WTC11 (cell line): ENCODE measurements around the gene PER3.

ENCODE experiments used
- AFF4 ChIP-seq: sonication (generic); formaldehyde crosslinking; IDR thresholded peaks from 2 replicates; pipeline ENCODE4 v1.8.1; 2023; ENCODE audit warnings: mild to moderate bottlenecking, missing genetic modification reagents, borderline replicate concordance
- CREM ChIP-seq: sonication (generic); formaldehyde crosslinking; IDR thresholded peaks from 2 replicates; pipeline ENCODE4 v1.8.1; 2022; ENCODE audit warnings: mild to moderate bottlenecking, missing genetic modification reagents, moderate library complexity
- CTCF ChIP-seq: fragments of 200-600 bp; IDR thresholded peaks from 2 replicates; pipeline ENCODE4 v1.8.0; 2022; ENCODE audit warnings: antibody characterized with exemption
- E2F1 ChIP-seq: sonication (generic); formaldehyde crosslinking; IDR thresholded peaks from 2 replicates; pipeline ENCODE4 v1.8.0; 2022; ENCODE audit warnings: mild to moderate bottlenecking, missing genetic modification reagents
- E2F4 ChIP-seq: sonication (generic); formaldehyde crosslinking; IDR thresholded peaks from 2 replicates; pipeline ENCODE4 v1.8.1; 2022; ENCODE audit warnings: low read depth, mild to moderate bottlenecking, moderate library complexity, missing genetic modification reagents, borderline replicate concordance
- JAZF1 ChIP-seq: fragments of 250-450 bp; sonication (Bioruptor Pico); IDR thresholded peaks from 2 replicates; pipeline ENCODE4 v1.9.0; 2021; ENCODE audit warnings: moderate library complexity, mild to moderate bottlenecking, inconsistent platforms
- OVOL2 ChIP-seq: fragments of 250-450 bp; sonication (Bioruptor Pico); IDR thresholded peaks from 2 replicates; pipeline ENCODE4 v1.9.0; 2021; ENCODE audit warnings: mild to moderate bottlenecking, borderline replicate concordance
- PREB ChIP-seq: sonication (generic); formaldehyde crosslinking; IDR thresholded peaks from 2 replicates; pipeline ENCODE4 v1.8.1; 2022; ENCODE audit warnings: mild to moderate bottlenecking, missing genetic modification reagents, moderate library complexity, borderline replicate concordance
- SOX15 ChIP-seq: fragments of 250-450 bp; sonication (Bioruptor Pico); IDR thresholded peaks from 2 replicates; pipeline ENCODE4 v1.9.0; 2021; ENCODE audit warnings: mild to moderate bottlenecking
- USF2 ChIP-seq: sonication (generic); formaldehyde crosslinking; IDR thresholded peaks from 2 replicates; pipeline ENCODE4 v1.8.1; 2023; ENCODE audit warnings: mild to moderate bottlenecking, missing genetic modification reagents, moderate library complexity

- TF ChIP-seq SOX15: no peak
- no peak for TF ChIP-seq CTCF
- TF ChIP-seq JAZF1 (CRISPR knock-in tag): no peak
- TF ChIP-seq E2F4 (CRISPR knock-in tag): no peak
- no peak for TF ChIP-seq CREM (CRISPR knock-in tag)
- no peak for TF ChIP-seq OVOL2
- TF ChIP-seq AFF4 (CRISPR knock-in tag): no peak
- TF ChIP-seq PREB (CRISPR knock-in tag): no peak
- no peak for TF ChIP-seq USF2
- no peak for TF ChIP-seq E2F1
Observed at GRCh38 chr1:7859406-7859805, 75.3 kb downstream of the PER3 start.
